Gastroesophageal sphincter (tissue), 3 donors: ENCODE measurements around the gene HSPBAP1.

Experiments
- CTCF ChIP-seq, 4 experiments: fragments of 200-600 bp in 2 of 4; fragments of 450-650 bp in 2 of 4; sonication (generic) in 1 of 4; IDR thresholded peaks; one replicate each; pipeline ENCODE4 v1.5.1; 2017 to 2019; ENCODE audit warnings: antibody characterized with exemption in 4 of 4, mild to moderate bottlenecking in 2 of 4, moderate library complexity in 2 of 4
- POLR2A ChIP-seq, 2 donors: fragments of 450-650 bp; IDR thresholded peaks; one replicate each; pipeline ENCODE4 v1.6.1; 2017; ENCODE audit warnings: antibody characterized with exemption in 2 of 2, mild to moderate bottlenecking in 2 of 2, moderate library complexity in 1 of 2

- no peak for TF ChIP-seq CTCF (IDR thresholded peaks at IDR 0.05)
- no peak for TF ChIP-seq POLR2A (IDR thresholded peaks at IDR 0.05)
Measured at GRCh38 chr3:122755491-122755890, 38.1 kb downstream of the HSPBAP1 start.
